Right lobe of liver (tissue), 4 donors: ENCODE data around the gene EIF1AY.

Experiments used
- CTCF ChIP-seq, 4 donors: fragments of 200-600 bp in 3 of 4; fragments of 450-650 bp in 1 of 4; IDR thresholded peaks; one replicate each; pipeline versions ENCODE4 v1.5.1 to v1.8.0; 2016 to 2022; ENCODE audit warnings: antibody characterized with exemption in 4 of 4, mild to moderate bottlenecking in 2 of 4
- POLR2A ChIP-seq: fragments of 450-650 bp; IDR thresholded peaks from one replicate; pipeline ENCODE4 v1.6.1; 2017; ENCODE audit warnings: antibody characterized with exemption, mild to moderate bottlenecking
- donor health status: DM: no; HTN: no; CAD: no.
- donor health status: DM: no; HTN: no; CAD: no.
- donor health status: DM: no; HTN: yes; CAD: no.

GRCh38 chrY:20578206-20578605 is 2.6 kb downstream of the EIF1AY start:
- no peak for TF ChIP-seq CTCF (IDR thresholded peaks at IDR 0.05)
- TF ChIP-seq POLR2A, result no peak
